SK-N-SH treated with all-trans-retinoic acid at 6 μM for 48 hours (cell line): Measurements from ENCODE around the gene FMN1.

Experiments
- ATAC-seq: fragments of 200-7000 bp; cut with Tn5 transposase; 3 replicates; pipeline ENCODE4 v1.9.1; 2020; ENCODE audit warnings: mild to moderate bottlenecking, moderate library complexity
- ARNTL ChIP-seq: fragments of 450-650 bp; formaldehyde crosslinking; IDR thresholded peaks from 2 replicates; pipeline ENCODE4 v1.5.0; 2020; ENCODE audit warnings: low read depth, mild to moderate bottlenecking, moderate library complexity, borderline replicate concordance
- BACH2 ChIP-seq: fragments of 250-450 bp; sonication (Bioruptor Pico); IDR thresholded peaks from 2 replicates; pipeline ENCODE4 v1.9.0; 2021; ENCODE audit warnings: mild to moderate bottlenecking, borderline replicate concordance
- CREB5 ChIP-seq: fragments of 250-450 bp; sonication (Bioruptor Pico); IDR thresholded peaks from 2 replicates; pipeline ENCODE4 v1.5.1; 2020; ENCODE audit warnings: low read depth, mild to moderate bottlenecking, moderate library complexity
- CSDC2 ChIP-seq: fragments of 250-450 bp; sonication (Bioruptor Pico); IDR thresholded peaks from 2 replicates; pipeline ENCODE4 v1.5.0; 2020; ENCODE audit warnings: mild to moderate bottlenecking, moderate library complexity
- CSRNP3 ChIP-seq: fragments of 250-450 bp; sonication (Bioruptor Pico); IDR thresholded peaks from 2 replicates; pipeline ENCODE4 v1.5.1; 2021; ENCODE audit warnings: mild to moderate bottlenecking, moderate library complexity
- ESRRG ChIP-seq: fragments of 250-450 bp; sonication (Bioruptor Pico); IDR thresholded peaks from 2 replicates; pipeline ENCODE4 v1.6.1; 2021; ENCODE audit warnings: mild to moderate bottlenecking
- GLIS3 ChIP-seq: fragments of 250-450 bp; sonication (Bioruptor Pico); IDR thresholded peaks from 2 replicates; pipeline ENCODE4 v1.5.0; 2020; ENCODE audit warnings: mild to moderate bottlenecking, moderate library complexity
- ISL1 ChIP-seq: fragments of 250-450 bp; sonication (Bioruptor Pico); IDR thresholded peaks from 2 replicates; pipeline ENCODE4 v2.1.2; 2022; ENCODE audit warnings: mild to moderate bottlenecking, moderate library complexity
- OSR1 ChIP-seq: fragments of 250-450 bp; sonication (Bioruptor Pico); IDR thresholded peaks from 2 replicates; pipeline ENCODE4 v1.8.0; 2022; ENCODE audit warnings: moderate library complexity, mild to moderate bottlenecking, inconsistent platforms
- PATZ1 ChIP-seq: fragments of 250-450 bp; sonication (Bioruptor Pico); IDR thresholded peaks from 2 replicates; pipeline ENCODE4 v1.8.0; 2020; ENCODE audit warnings: mild to moderate bottlenecking, moderate library complexity, borderline replicate concordance
- POU6F1 ChIP-seq: fragments of 250-450 bp; sonication (Bioruptor Pico); IDR thresholded peaks from 2 replicates; pipeline ENCODE4 v1.8.0; 2021; ENCODE audit warnings: low read depth, mild to moderate bottlenecking, moderate library complexity, borderline replicate concordance
- PPARA ChIP-seq: fragments of 250-450 bp; sonication (Bioruptor Pico); IDR thresholded peaks from 2 replicates; pipeline ENCODE4 v1.5.0; 2020; ENCODE audit warnings: mild to moderate bottlenecking, borderline replicate concordance
- RARB ChIP-seq: fragments of 250-450 bp; sonication (Bioruptor Pico); IDR thresholded peaks from 2 replicates; pipeline ENCODE4 v1.8.0; 2021; ENCODE audit warnings: mild to moderate bottlenecking, moderate library complexity
- SNAI2 ChIP-seq: fragments of 250-450 bp; sonication (Bioruptor Pico); IDR thresholded peaks from 2 replicates; pipeline ENCODE4 v1.5.0; 2020; ENCODE audit warnings: mild to moderate bottlenecking, moderate library complexity
- TCF4 ChIP-seq: fragments of 250-450 bp; sonication (Bioruptor Pico); IDR thresholded peaks from 2 replicates; pipeline ENCODE4 v1.8.0; 2021; ENCODE audit warnings: mild to moderate bottlenecking, moderate library complexity, borderline replicate concordance
- TOX ChIP-seq: fragments of 250-450 bp; sonication (Bioruptor Pico); IDR thresholded peaks from 2 replicates; pipeline ENCODE4 v1.8.0; 2021; ENCODE audit warnings: mild to moderate bottlenecking, moderate library complexity, borderline replicate concordance
- TSHZ2 ChIP-seq: fragments of 250-450 bp; sonication (Bioruptor Pico); IDR thresholded peaks from 2 replicates; pipeline ENCODE4 v1.5.0; 2020; ENCODE audit warnings: mild to moderate bottlenecking, moderate library complexity
- ZFP3 ChIP-seq: fragments of 250-450 bp; sonication (Bioruptor Pico); IDR thresholded peaks from 2 replicates; pipeline ENCODE4 v1.5.0; 2020; ENCODE audit warnings: mild to moderate bottlenecking, moderate library complexity
- ZFP30 ChIP-seq: fragments of 450-650 bp; formaldehyde crosslinking; IDR thresholded peaks from 2 replicates; pipeline ENCODE4 v1.5.0; 2022; ENCODE audit warnings: mild to moderate bottlenecking, moderate library complexity
- ZNF565 ChIP-seq: fragments of 450-650 bp; formaldehyde crosslinking; conservative IDR thresholded peaks from 2 replicates; pipeline ENCODE4 v1.5.0; 2020; ENCODE audit warnings: low read depth, mild to moderate bottlenecking, moderate library complexity
- ZNF70 ChIP-seq: fragments of 450-650 bp; formaldehyde crosslinking; IDR thresholded peaks from 2 replicates; pipeline ENCODE4 v1.5.0; 2020; ENCODE audit warnings: mild to moderate bottlenecking, moderate library complexity
- ZNF8 ChIP-seq: fragments of 450-650 bp; formaldehyde crosslinking; IDR thresholded peaks from 2 replicates; pipeline ENCODE4 v1.5.0; 2020; ENCODE audit warnings: mild to moderate bottlenecking, moderate library complexity

The FMN1 gene

GRCh38 chr15:32979710-32980109 is 214.8 kb downstream of the FMN1 start:
- ATAC-seq, result peak; percentile 85
- TF ChIP-seq TOX (CRISPR knock-in tag) (peak; percentile 68; the same call in 1 of the 2 replicates), PATZ1 (CRISPR knock-in tag) (no peak)

GRCh38 chr15:32977506-32977905 is 217.0 kb downstream of the FMN1 start:
- TF ChIP-seq PATZ1 (CRISPR knock-in tag) (no peak), ISL1 (CRISPR knock-in tag) (no peak), GLIS3 (CRISPR knock-in tag) (no peak), POU6F1 (CRISPR knock-in tag) (no peak)
- no peak for ATAC-seq

- 0 out of 3 replicates have a peak, but pooled peaks have one; percentile 16 for ATAC-seq
- TF ChIP-seq RARB, result no peak
- no peak for TF ChIP-seq SNAI2 (CRISPR knock-in tag)
- no peak for TF ChIP-seq ZNF70 (CRISPR knock-in tag)
- TF ChIP-seq ZFP30, result no peak
- TF ChIP-seq GLIS3 (CRISPR knock-in tag), result no peak
- no peak for TF ChIP-seq CSRNP3 (CRISPR knock-in tag)
- no peak for TF ChIP-seq TOX (CRISPR knock-in tag)
- no peak for TF ChIP-seq CSDC2
- no peak for TF ChIP-seq ARNTL
- no peak for TF ChIP-seq ZFP3 (CRISPR knock-in tag)
- TF ChIP-seq PPARA (CRISPR knock-in tag), result no peak
- no peak for TF ChIP-seq BACH2 (CRISPR knock-in tag)
- no peak for TF ChIP-seq CREB5 (CRISPR knock-in tag)
- no peak for TF ChIP-seq ESRRG (CRISPR knock-in tag)
- no peak for TF ChIP-seq POU6F1 (CRISPR knock-in tag)
- TF ChIP-seq OSR1, result no peak
Measured at GRCh38 chr15:32974691-32975090, 219.8 kb downstream of the FMN1 start.

- TF ChIP-seq ZNF8 (CRISPR knock-in tag) (no peak), ZNF565 (no peak), ZFP3 (CRISPR knock-in tag) (no peak), TCF4 (no peak), ESRRG (CRISPR knock-in tag) (no peak), TOX (CRISPR knock-in tag) (no peak), TSHZ2 (no peak)
- no peak for ATAC-seq
Measured at GRCh38 chr15:32972686-32973085, 221.8 kb downstream of the FMN1 start.
